H9 (cell line): ENCODE measurements around the gene PIGX. TPM values are rescaled to one million over a fixed set of nuclear protein-coding genes. Genes with fewer than 3 reads are reported as not detected.
A peak's percentile ranks its signal among the peaks of the same experiment; 100 is the strongest.

ENCODE experiments used
- DNase-seq: peaks from one replicate; pipeline ENCODE4 v3.0.0-alpha.2; 2017
- H2AFZ ChIP-seq: one replicate; pipeline ENCODE4 v1.6.1; 2013; ENCODE audit warnings: mild to moderate bottlenecking, low read length, control low read depth, moderate library complexity
- H2AK5ac ChIP-seq: 2 replicates; pipeline ENCODE4 v1.6.1; 2013; ENCODE audit warnings: low read length, control low read depth, mixed read lengths; ENCODE audit not compliant: insufficient read length
- H2BK120ac ChIP-seq: one replicate; pipeline ENCODE4 v1.6.1; 2013; ENCODE audit warnings: low read depth, mild to moderate bottlenecking, low read length, control low read depth, inconsistent platforms; ENCODE audit not compliant: poor library complexity, severe bottlenecking
- H2BK12ac ChIP-seq: 2 replicates; pipeline ENCODE4 v1.6.1; 2013; ENCODE audit warnings: low read length, control low read depth, mixed read lengths, low read depth; ENCODE audit not compliant: insufficient read length
- H2BK15ac ChIP-seq: 2 replicates; pipeline ENCODE4 v1.6.1; 2013; ENCODE audit warnings: low read depth, low read length, control low read depth
- H2BK20ac ChIP-seq: one replicate; pipeline ENCODE4 v1.6.1; 2013; ENCODE audit warnings: low read depth, mild to moderate bottlenecking, low read length, control low read depth, inconsistent platforms; ENCODE audit not compliant: poor library complexity, severe bottlenecking
- H2BK5ac ChIP-seq: 2 replicates; pipeline ENCODE4 v1.6.1; 2013; ENCODE audit warnings: low read length, control low read depth, mixed read lengths; ENCODE audit not compliant: insufficient read length
- H3K14ac ChIP-seq: 2 replicates; pipeline ENCODE4 v1.6.1; 2013; ENCODE audit warnings: low read length, control low read depth; ENCODE audit not compliant: insufficient read depth
- H3K18ac ChIP-seq: 2 replicates; pipeline ENCODE4 v1.6.1; 2013; ENCODE audit warnings: low read depth, mild to moderate bottlenecking, mixed read lengths, low read length, control low read depth; ENCODE audit not compliant: insufficient read length
- H3K23ac ChIP-seq: 2 replicates; pipeline ENCODE4 v1.6.1; 2013; ENCODE audit warnings: low read length, control low read depth, mixed read lengths, low read depth; ENCODE audit not compliant: insufficient read length
- H3K23me2 ChIP-seq: 2 replicates; pipeline ENCODE4 v1.6.1; 2013; ENCODE audit warnings: low read depth, mild to moderate bottlenecking, mixed read lengths, low read length, control low read depth; ENCODE audit not compliant: insufficient read length, poor library complexity, severe bottlenecking
- H3K27ac ChIP-seq: 2 replicates; pipeline ENCODE4 v1.5.1; 2013; ENCODE audit warnings: low read length, control low read depth, mixed read lengths, low read depth; ENCODE audit not compliant: insufficient read length
- H3K27me3 ChIP-seq: 2 replicates; pipeline ENCODE4 v1.6.1; 2013; ENCODE audit warnings: low read length, control low read depth, inconsistent platforms; ENCODE audit not compliant: insufficient read depth
- H3K4ac ChIP-seq: 2 replicates; pipeline ENCODE4 v1.6.1; 2013; ENCODE audit warnings: low read depth, mild to moderate bottlenecking, control low read depth, inconsistent platforms, low read length, moderate library complexity
- H3K4me1 ChIP-seq: 2 replicates; pipeline ENCODE4 v1.6.1; 2013; ENCODE audit warnings: low read length, control low read depth, inconsistent platforms; ENCODE audit not compliant: insufficient read depth
- H3K4me2 ChIP-seq: 2 replicates; pipeline ENCODE4 v1.6.1; 2013; ENCODE audit warnings: low read length, control low read depth, mixed read lengths; ENCODE audit not compliant: insufficient read length, insufficient read depth
- H3K56ac ChIP-seq: 2 replicates; pipeline ENCODE4 v1.6.1; 2013; ENCODE audit warnings: low read depth, mild to moderate bottlenecking, mixed read lengths, low read length, control low read depth; ENCODE audit not compliant: insufficient read length
- H3K79me1 ChIP-seq: 2 replicates; pipeline ENCODE4 v1.6.1; 2013; ENCODE audit warnings: low read depth, mild to moderate bottlenecking, moderate library complexity, low read length, control low read depth, inconsistent platforms; ENCODE audit not compliant: insufficient read depth, poor library complexity, severe bottlenecking
- H3K79me2 ChIP-seq: 2 replicates; pipeline ENCODE4 v1.6.1; 2013; ENCODE audit warnings: low read length, control low read depth, inconsistent platforms; ENCODE audit not compliant: insufficient read depth
- H3K9ac ChIP-seq: 2 replicates; pipeline ENCODE4 v1.6.1; 2013; ENCODE audit warnings: low read length, control low read depth, mixed read lengths; ENCODE audit not compliant: insufficient read length; ENCODE audit errors: extremely low read depth
- H3K9me3 ChIP-seq: one replicate; pipeline ENCODE4 v1.6.1; 2013; ENCODE audit warnings: low read depth, low read length, inconsistent platforms; ENCODE audit not compliant: control insufficient read depth
- H3T11ph ChIP-seq: one replicate; pipeline ENCODE4 v1.6.1; 2013; ENCODE audit warnings: mild to moderate bottlenecking, low read length, control low read depth, inconsistent platforms
- H4K20me1 ChIP-seq: one replicate; pipeline ENCODE4 v1.6.1; 2013; ENCODE audit not compliant: control insufficient read depth, insufficient read length, insufficient read depth
- H4K5ac ChIP-seq: 2 replicates; pipeline ENCODE4 v1.6.1; 2013; ENCODE audit warnings: low read depth, mild to moderate bottlenecking, mixed read lengths, low read length, control low read depth; ENCODE audit not compliant: insufficient read length
- H4K8ac ChIP-seq: replicated peaks from 2 replicates; pipeline ENCODE4 v1.6.1; 2013; ENCODE audit warnings: low read length, control low read depth, mixed read lengths, low read depth; ENCODE audit not compliant: insufficient read length
- H4K91ac ChIP-seq: 2 replicates; pipeline ENCODE4 v1.6.1; 2013; ENCODE audit warnings: low read depth, mild to moderate bottlenecking, moderate library complexity, mixed read lengths, low read length, control low read depth; ENCODE audit not compliant: insufficient read length
- H3K27ac Mint-ChIP-seq, 3 experiments: 2 replicates in 2 of 3; 3 replicates in 1 of 3; pipeline ENCODE4 v1.8.0; 2020 to 2021; ENCODE audit warnings: mixed read lengths in 3 of 3, mild to moderate bottlenecking in 1 of 3, moderate library complexity in 1 of 3
- H3K27me3 Mint-ChIP-seq: 2 replicates; pipeline ENCODE4 v1.8.0; 2021; ENCODE audit warnings: low read depth, mild to moderate bottlenecking, moderate library complexity, mixed read lengths
- H3K36me3 Mint-ChIP-seq, 3 experiments: 2 replicates in 2 of 3; 3 replicates in 1 of 3; pipeline ENCODE4 v1.8.0; 2020 to 2021; ENCODE audit warnings: low read depth in 3 of 3, mixed read lengths in 3 of 3; ENCODE audit not compliant: insufficient read depth in 1 of 3
- H3K4me1 Mint-ChIP-seq, 2 experiments: 2 replicates each; pipeline ENCODE4 v1.8.0; 2020; ENCODE audit warnings: mixed read lengths in 2 of 2
- H3K4me3 Mint-ChIP-seq, 2 experiments: 2 replicates in 1 of 2; 3 replicates in 1 of 2; pipeline ENCODE4 v1.8.0; 2020 to 2021; ENCODE audit warnings: mild to moderate bottlenecking in 2 of 2, mixed read lengths in 2 of 2, moderate library complexity in 1 of 2
- H3K9me3 Mint-ChIP-seq, 2 experiments: 2 replicates in 1 of 2; 3 replicates in 1 of 2; pipeline ENCODE4 v1.8.0; 2020; ENCODE audit warnings: mild to moderate bottlenecking in 2 of 2, mixed read lengths in 2 of 2, moderate library complexity in 1 of 2
- CTCF ChIP-seq: fragments of 200-600 bp; sonication (generic); conservative IDR thresholded peaks from 3 replicates; pipeline ENCODE4 v1.8.0; 2021; ENCODE audit warnings: antibody characterized with exemption, mild to moderate bottlenecking
- WGBS: extraction: QIAGEN DNeasy Blood & Tissue Kit; methylation state at CpG from one replicate; pipeline ENCODE4 v1.1.7; 2013; ENCODE audit warnings: missing lambda C conversion rate, low lambda C conversion rate, mixed read lengths; ENCODE audit not compliant: insufficient read length; ENCODE audit errors: extremely low coverage; 5-methylcytosine and 5-hydroxymethylcytosine counted together
- total RNA-seq: library from RNA; stranded (reverse); gene quantifications from 2 replicates; pipeline ENCODE4 v1.2.1, GENCODE V29; 2021

PIGX gene
- total RNA-seq, 1 experiment from 2014 or later: 20.0 TPM

- no peak overlapping the region for H2BK15ac ChIP-seq
- no peak overlapping the region for H2BK120ac ChIP-seq
- H2BK12ac ChIP-seq: no peak overlapping the region
- peaks cover 62 to 69% (median 62%) of the 10 kb centered on the region in 3 experiments for H3K36me3 Mint-ChIP-seq
- H2AK5ac ChIP-seq: no peak overlapping the region
- no peak overlapping the region for H3K56ac ChIP-seq
- no peak overlapping the region for H3K4me3 Mint-ChIP-seq
- no peaks in the 10 kb centered on the region for H4K20me1 ChIP-seq
- no peak overlapping the region for H3K23ac ChIP-seq
- H3K14ac ChIP-seq: no peak overlapping the region
- peaks cover 26 to 38% of the 10 kb centered on the region in 2 experiments for H3K9me3 Mint-ChIP-seq
- no peak for DNase-seq
- no peak for TF ChIP-seq CTCF
- H3K79me1 ChIP-seq: peaks cover 13% of the 10 kb centered on the region
- H3K27ac Mint-ChIP-seq: peak overlapping the region; percentile 31 to 70 (median 54); a peak in 5 of 7 replicates
- H2AFZ ChIP-seq: no peak overlapping the region
- no peak overlapping the region for H2BK5ac ChIP-seq
- peak overlapping the region; percentile 44 for H3K18ac ChIP-seq
- H3K9me3 ChIP-seq: peaks cover 11% of the 10 kb centered on the region
- H3K9ac ChIP-seq: no peak overlapping the region
- no peak overlapping the region for H2BK20ac ChIP-seq
- no CpG with 5 or more reads among the region's 9 CpGs for WGBS
- H3K4me1 ChIP-seq: peaks cover 3% of the 10 kb centered on the region; the same call in 1 of the 2 replicates
- no peak overlapping the region for H3K4me2 ChIP-seq
- no peak overlapping the region for H3K4ac ChIP-seq
- H4K8ac ChIP-seq: no peak overlapping the region
- no peak overlapping the region for H4K5ac ChIP-seq
- H3K23me2 ChIP-seq: no peaks in the 10 kb centered on the region
- H3K4me1 Mint-ChIP-seq: peaks cover 6 to 12% of the 10 kb centered on the region in 2 experiments; a peak in 3 of 4 replicates
- H3K27me3 Mint-ChIP-seq: no peaks in the 10 kb centered on the region
- no peak overlapping the region for H3K27ac ChIP-seq
- H3K79me2 ChIP-seq: peaks cover 50% of the 10 kb centered on the region; the same call in 1 of the 2 replicates
- H3T11ph ChIP-seq: no peak overlapping the region
- H3K27me3 ChIP-seq: no peaks in the 10 kb centered on the region
- no peak overlapping the region for H4K91ac ChIP-seq
Measured at GRCh38 chr3:196754091-196754981, 42.2 kb downstream of the PIGX start.
